GM21515 (cell line): ENCODE results near the gene ZNF362.

Experiments used
- ATAC-seq: cut with Tn5 transposase; IDR thresholded peaks from one replicate; pipeline ENCODE4 v1.9.1; 2021; ENCODE audit not compliant: unreplicated experiment

ZNF362 gene

GRCh38 chr1:33323663-33324477 is 67.6 kb downstream of the ZNF362 start:
- no peak for ATAC-seq

GRCh38 chr1:33324677-33325575 is 68.6 kb downstream of the ZNF362 start:
- ATAC-seq: no peak

GRCh38 chr1:33326785-33327184 is 70.5 kb downstream of the ZNF362 start:
- ATAC-seq: no peak

GRCh38 chr1:33327587-33328325 is 71.5 kb downstream of the ZNF362 start:
- no peak for ATAC-seq

GRCh38 chr1:33328817-33329216 is 72.5 kb downstream of the ZNF362 start:
- ATAC-seq: no peak

GRCh38 chr1:33329600-33330305 is 73.5 kb downstream of the ZNF362 start:
- ATAC-seq: no peak

- no peak for ATAC-seq
These were observed 74.1 kb downstream of the ZNF362 start for GRCh38 chr1:33330361-33330890.

- ATAC-seq: no peak
These were observed 74.6 kb downstream of the ZNF362 start for GRCh38 chr1:33330906-33331305.

- no peak for ATAC-seq
These were observed 75.4 kb downstream of the ZNF362 start for GRCh38 chr1:33331444-33332356.

GRCh38 chr1:33332357-33332789 is 76.1 kb downstream of the ZNF362 start:
- no peak for ATAC-seq

- ATAC-seq: no peak
These were observed 76.6 kb downstream of the ZNF362 start for GRCh38 chr1:33332881-33333280.

GRCh38 chr1:33334081-33334552 is 77.8 kb downstream of the ZNF362 start:
- ATAC-seq: no peak

- ATAC-seq: no peak
These were observed 78.7 kb downstream of the ZNF362 start for GRCh38 chr1:33335020-33335419.

GRCh38 chr1:33336580-33336979 is 80.3 kb downstream of the ZNF362 start:
- ATAC-seq: no peak

GRCh38 chr1:33337441-33337840 is 81.1 kb downstream of the ZNF362 start:
- ATAC-seq: no peak

GRCh38 chr1:33338048-33338439 is 81.8 kb downstream of the ZNF362 start:
- no peak for ATAC-seq

GRCh38 chr1:33338440-33339211 is 82.3 kb downstream of the ZNF362 start:
- ATAC-seq: no peak

GRCh38 chr1:33339413-33339812 is 83.1 kb downstream of the ZNF362 start:
- ATAC-seq: no peak
